Activated CD4-positive, alpha-beta T cell treated with anti-CD3 and anti-CD28 coated beads for 36 hours (primary cell): ENCODE measurements around the gene HOXD10. TPM values are rescaled to one million over a fixed set of nuclear protein-coding genes. Genes with fewer than 3 reads are reported as not detected.

Experiments used
- ATAC-seq: fragments of 200-7000 bp; cut with Tn5 transposase; one replicate; pipeline ENCODE4 v1.10.0; 2021; ENCODE audit warnings: mild to moderate bottlenecking, moderate library complexity
- CTCF ChIA-PET: fragments of 350-600 bp; sonication (Branson Sonifier 250); formaldehyde crosslinking; loops from one replicate; lab custom pipeline; 2021; ENCODE audit warnings: antibody characterized with exemption; lab: Charles Lee
- POLR2A ChIA-PET: fragments of 350-600 bp; sonication (Branson Sonifier 250); formaldehyde crosslinking; loops from one replicate; lab custom pipeline; 2021; ENCODE audit warnings: antibody characterized with exemption, inconsistent platforms; lab: Charles Lee
- DNase-seq: peaks from one replicate; pipeline ENCODE4 v3.0.0-alpha.2; 2020
- H3K27ac Mint-ChIP-seq: one replicate; pipeline ENCODE4 v1.8.0; 2021; ENCODE audit warnings: mixed read lengths
- H3K27me3 Mint-ChIP-seq: one replicate; pipeline ENCODE4 v1.8.0; 2021; ENCODE audit warnings: mixed read lengths
- H3K36me3 Mint-ChIP-seq: one replicate; pipeline ENCODE4 v1.8.0; 2021; ENCODE audit warnings: low read depth, mixed read lengths
- H3K4me1 Mint-ChIP-seq: one replicate; pipeline ENCODE4 v1.8.0; 2021; ENCODE audit warnings: mixed read lengths
- H3K4me3 Mint-ChIP-seq: one replicate; pipeline ENCODE4 v1.8.0; 2021; ENCODE audit warnings: mild to moderate bottlenecking, moderate library complexity, mixed read lengths
- H3K9me3 Mint-ChIP-seq: one replicate; pipeline ENCODE4 v1.8.0; 2021; ENCODE audit warnings: low read depth, mixed read lengths
- intact Hi-C, 2 experiments: fragments of 100-400 bp; cut with DNase I in 1 of 2; cut with micrococcal nuclease in 1 of 2; formaldehyde crosslinking; loops; one replicate each; pipeline versions ENCODE4 v1.14.2 to v1.15.1; 2022 to 2024; cut with DNase I, micrococcal nuclease
- total RNA-seq, 2 experiments: library from RNA; stranded (reverse); gene quantifications; one replicate each; pipeline ENCODE4 v1.2.3, GENCODE V29; 2021

HOXD10 gene
- total RNA-seq: not detected

GRCh38 chr2:176115883-176116813 lies at the start of gene HOXD10:
Gene HOXD10, plus strand, starts transcription at chr2:176116778. Its CDS starts 56 bp downstream, at chr2:176116834.
- CTCF ChIA-PET: interaction anchor here (1.1 kb wide), 1 partner anchor 17 kb away, joined by 4 read pairs; no protein-coding TSS in a partner anchor
- Mint-ChIP-seq H3K4me3 (no peak within 1 kb of the TSS), H3K36me3 (no peaks in the 10 kb centered on the region), H3K27ac (no peak within 1 kb of the TSS), H3K4me1 (peaks cover 6% of the 10 kb centered on the region), H3K9me3 (peaks cover 4% of the 10 kb centered on the region), H3K27me3 (peaks cover 81% of the 10 kb centered on the region)
- intact Hi-C loops: no loop called here
- POLR2A ChIA-PET: no interaction called here
- no peak for ATAC-seq
- DNase-seq: no peak

- Mint-ChIP-seq H3K27ac (no peak overlapping the region), H3K9me3 (no peaks in the 10 kb centered on the region), H3K4me1 (peaks cover 9% of the 10 kb centered on the region), H3K4me3 (no peak overlapping the region), H3K36me3 (no peaks in the 10 kb centered on the region), H3K27me3 (peaks cover 79% of the 10 kb centered on the region)
- CTCF ChIA-PET: interaction anchor here (0.6 kb wide), 1 partner anchor 86 kb away, joined by 3 read pairs; no protein-coding TSS in a partner anchor
- no peak for DNase-seq
- POLR2A ChIA-PET: no interaction called here
- ATAC-seq: no peak
- intact Hi-C loops: no loop called here
Measured at GRCh38 chr2:176067589-176068418, 48.8 kb upstream of the HOXD10 start.

- ChIA-PET POLR2A (no interaction called here), CTCF (no interaction called here)
- Mint-ChIP-seq H3K36me3 (no peaks in the 10 kb centered on the region), H3K27me3 (peaks cover 85% of the 10 kb centered on the region), H3K4me1 (peaks cover 9% of the 10 kb centered on the region), H3K9me3 (no peaks in the 10 kb centered on the region), H3K27ac (no peak overlapping the region), H3K4me3 (no peak overlapping the region)
- ATAC-seq (no peak), DNase-seq (no peak)
- intact Hi-C loops: no loop called here
Measured at GRCh38 chr2:176068419-176068832, 48.2 kb upstream of the HOXD10 start.

GRCh38 chr2:176071330-176072291 lies 45.0 kb upstream of the HOXD10 start:
- ChIA-PET CTCF (interaction anchor here (0.7 to 1.4 kb wide), 3 partner anchors 14 to 63 kb away, joined by 3 to 4 read pairs (median 3); no protein-coding TSS in a partner anchor), POLR2A (no interaction called here)
- DNase-seq (no peak), ATAC-seq (no peak)
- peaks cover 9% of the 10 kb centered on the region for H3K4me1 Mint-ChIP-seq
- H3K27ac Mint-ChIP-seq: no peak overlapping the region
- H3K27me3 Mint-ChIP-seq: peaks cover 85% of the 10 kb centered on the region
- intact Hi-C loops: no loop called here
- H3K9me3 Mint-ChIP-seq: peaks cover 9% of the 10 kb centered on the region
- no peaks in the 10 kb centered on the region for H3K36me3 Mint-ChIP-seq
- no peak overlapping the region for H3K4me3 Mint-ChIP-seq

- intact Hi-C loops: no loop called here
- POLR2A ChIA-PET: no interaction called here
- no peaks in the 10 kb centered on the region for H3K36me3 Mint-ChIP-seq
- H3K4me3 Mint-ChIP-seq: no peak overlapping the region
- peaks cover 9% of the 10 kb centered on the region for H3K4me1 Mint-ChIP-seq
- no peak overlapping the region for H3K27ac Mint-ChIP-seq
- DNase-seq: no peak
- no peak for ATAC-seq
- CTCF ChIA-PET: interaction anchor here (1.4 kb wide), 1 partner anchor 13 kb away, joined by 3 read pairs; no protein-coding TSS in a partner anchor
- peaks cover 83% of the 10 kb centered on the region for H3K27me3 Mint-ChIP-seq
- peaks cover 9% of the 10 kb centered on the region for H3K9me3 Mint-ChIP-seq
Measured at GRCh38 chr2:176072292-176072669, 44.3 kb upstream of the HOXD10 start.

- ATAC-seq (no peak), DNase-seq (no peak)
- intact Hi-C loops: no loop called here
- POLR2A ChIA-PET: interaction anchor here (0.6 kb wide), 1 partner anchor 49 kb away, joined by 3 read pairs; the partner anchor contains the start of gene HOXD9
- Mint-ChIP-seq H3K4me1 (peaks cover 5% of the 10 kb centered on the region), H3K36me3 (no peaks in the 10 kb centered on the region), H3K9me3 (peaks cover 9% of the 10 kb centered on the region), H3K27ac (no peak overlapping the region), H3K4me3 (no peak overlapping the region), H3K27me3 (peaks cover 75% of the 10 kb centered on the region)
- CTCF ChIA-PET: interaction anchor here (0.8 to 1.6 kb wide), 3 partner anchors 23 to 59 kb away, joined by 4 read pairs; no protein-coding TSS in a partner anchor
Measured at GRCh38 chr2:176072951-176073904, 43.4 kb upstream of the HOXD10 start.

- H3K36me3 Mint-ChIP-seq: peaks cover 3% of the 10 kb centered on the region
- peaks cover 9% of the 10 kb centered on the region for H3K9me3 Mint-ChIP-seq
- ATAC-seq (no peak), DNase-seq (no peak)
- peaks cover 7% of the 10 kb centered on the region for H3K4me1 Mint-ChIP-seq
- H3K4me3 Mint-ChIP-seq: no peak overlapping the region
- H3K27ac Mint-ChIP-seq: no peak overlapping the region
- peaks cover 72% of the 10 kb centered on the region for H3K27me3 Mint-ChIP-seq
- CTCF ChIA-PET: interaction anchor here (0.8 to 2.0 kb wide), 2 partner anchors 11 to 51 kb away, joined by 3 to 9 read pairs; no protein-coding TSS in a partner anchor
- intact Hi-C loops: loop anchor here in 1 of 2 experiments (5.0 kb wide), 1 partner anchor 37 kb away; no protein-coding TSS in a partner anchor
- POLR2A ChIA-PET: no interaction called here
Measured at GRCh38 chr2:176074919-176075425, 41.6 kb upstream of the HOXD10 start.

- ATAC-seq: no peak
- no peak overlapping the region for H3K27ac Mint-ChIP-seq
- CTCF ChIA-PET: interaction anchor here (0.8 to 2.0 kb wide), 2 partner anchors 11 to 51 kb away, joined by 3 to 9 read pairs; no protein-coding TSS in a partner anchor
- no peak for DNase-seq
- H3K4me1 Mint-ChIP-seq: peaks cover 7% of the 10 kb centered on the region
- POLR2A ChIA-PET: no interaction called here
- peaks cover 3% of the 10 kb centered on the region for H3K36me3 Mint-ChIP-seq
- intact Hi-C loops: loop anchor here in 1 of 2 experiments (5.0 kb wide), 1 partner anchor 37 kb away; no protein-coding TSS in a partner anchor
- H3K27me3 Mint-ChIP-seq: peaks cover 67% of the 10 kb centered on the region
- H3K4me3 Mint-ChIP-seq: no peak overlapping the region
- H3K9me3 Mint-ChIP-seq: peaks cover 9% of the 10 kb centered on the region
Measured at GRCh38 chr2:176075481-176075880, 41.1 kb upstream of the HOXD10 start.

GRCh38 chr2:176076063-176076462 lies 40.5 kb upstream of the HOXD10 start:
- Mint-ChIP-seq H3K36me3 (peaks cover 6% of the 10 kb centered on the region), H3K27me3 (peaks cover 67% of the 10 kb centered on the region), H3K27ac (no peak overlapping the region), H3K4me3 (no peak overlapping the region), H3K4me1 (peaks cover 8% of the 10 kb centered on the region), H3K9me3 (peaks cover 9% of the 10 kb centered on the region)
- DNase-seq (no peak), ATAC-seq (no peak)
- CTCF ChIA-PET: interaction anchor here (0.8 to 2.0 kb wide), 2 partner anchors 12 to 50 kb away, joined by 3 to 9 read pairs; no protein-coding TSS in a partner anchor
- POLR2A ChIA-PET: no interaction called here
- intact Hi-C loops: loop anchor here in 1 of 2 experiments (5.0 kb wide), 1 partner anchor 36 kb away; no protein-coding TSS in a partner anchor
